Natural killer cell (primary cell): ENCODE measurements around the gene GDPD4. TPM values are rescaled to one million over a fixed set of nuclear protein-coding genes. Genes with fewer than 3 reads are reported as not detected.

ENCODE experiments used
- ATAC-seq, 3 donors: fragments of 150-1000 bp in 2 of 3; fragments of 200-7000 bp in 1 of 3; cut with Tn5 transposase; 1 replicate in 1 of 3; 2 replicates in 2 of 3; pipeline ENCODE4 v1.10.0; 2021; ENCODE audit warnings: mild to moderate bottlenecking in 2 of 3, moderate library complexity in 2 of 3
- DNase-seq, 2 donors: peaks; one replicate each; pipeline versions ENCODE4 v3.0.0 to v3.0.0-alpha.2; 2013 to 2021; ENCODE audit warnings: mixed read lengths in 1 of 2
- H3K27ac ChIP-seq: one replicate; pipeline ENCODE4 v1.5.1; 2013; ENCODE audit warnings: mild to moderate bottlenecking, low read length
- H3K27me3 ChIP-seq: one replicate; pipeline ENCODE4 v1.6.1; 2013; ENCODE audit warnings: low read length; ENCODE audit not compliant: control insufficient read depth, insufficient read depth
- H3K36me3 ChIP-seq: one replicate; pipeline ENCODE4 v1.6.1; 2013; ENCODE audit warnings: low read length; ENCODE audit not compliant: control insufficient read depth, insufficient read depth
- H3K4me1 ChIP-seq: one replicate; pipeline ENCODE4 v1.6.1; 2013; ENCODE audit warnings: low read length; ENCODE audit not compliant: control insufficient read depth, insufficient read depth
- H3K4me3 ChIP-seq: one replicate; pipeline ENCODE4 v1.5.1; 2013; ENCODE audit warnings: low read length
- H3K9me3 ChIP-seq: one replicate; pipeline ENCODE4 v1.6.1; 2013; ENCODE audit warnings: low read length; ENCODE audit not compliant: control insufficient read depth, insufficient read depth
- H3K27ac Mint-ChIP-seq, 2 donors: one replicate each; pipeline ENCODE4 v1.8.0; 2022; ENCODE audit warnings: mild to moderate bottlenecking in 2 of 2, mixed read lengths in 2 of 2, moderate library complexity in 1 of 2
- H3K27me3 Mint-ChIP-seq, 2 donors: one replicate each; pipeline ENCODE4 v1.8.0; 2022; ENCODE audit warnings: low read depth in 2 of 2, mixed read lengths in 2 of 2
- H3K36me3 Mint-ChIP-seq: one replicate; pipeline ENCODE4 v1.8.0; 2022; ENCODE audit warnings: mixed read lengths
- H3K4me1 Mint-ChIP-seq, 2 donors: one replicate each; pipeline ENCODE4 v1.8.0; 2022; ENCODE audit warnings: mixed read lengths in 2 of 2
- H3K4me3 Mint-ChIP-seq: one replicate; pipeline ENCODE4 v1.8.0; 2022; ENCODE audit warnings: mild to moderate bottlenecking, moderate library complexity, mixed read lengths
- H3K9me3 Mint-ChIP-seq, 2 donors: one replicate each; pipeline ENCODE4 v1.8.0; 2022; ENCODE audit warnings: mixed read lengths in 2 of 2
- WGBS: methylation state at CpG from one replicate; pipeline ENCODE4 v1.1.7; 2013; ENCODE audit warnings: missing lambda C conversion rate; ENCODE audit not compliant: insufficient coverage; 5-methylcytosine and 5-hydroxymethylcytosine counted together
- intact Hi-C: fragments of 100-400 bp; cut with micrococcal nuclease; formaldehyde crosslinking; loops from one replicate; pipeline ENCODE4 v1.14.2; 2022
- total RNA-seq, 4 donors: library from RNA; stranded (reverse); fragments of 120-200 nt in 1 of 4; gene quantifications; one replicate each; pipeline versions ENCODE4 v1.2.3 to v1.2.4, GENCODE V29; 2013 to 2022
- TF ChIP-seq, protein P1 (sequence below): fragments of 200-600 bp; IDR thresholded peaks from one replicate; pipeline ENCODE4 v1.8.0; 2022; ENCODE audit warnings: antibody characterized with exemption

GDPD4 gene
- total RNA-seq, 3 donors from 2014 or later (not counting 1 experiment from before 2014, with no cell fraction given), result not detected

- no peaks in the 10 kb centered on the region for H3K27me3 ChIP-seq
- DNase-seq (no peak), ATAC-seq (no peak)
- H3K4me1 ChIP-seq, result no peaks in the 10 kb centered on the region
- Mint-ChIP-seq H3K4me3 (no peak overlapping the region), H3K9me3 (no peaks in the 10 kb centered on the region), H3K36me3 (no peaks in the 10 kb centered on the region), H3K4me1 (no peaks in the 10 kb centered on the region), H3K27ac (no peak overlapping the region), H3K27me3 (no peaks in the 10 kb centered on the region)
- no peaks in the 10 kb centered on the region for H3K9me3 ChIP-seq
- no peaks in the 10 kb centered on the region for H3K36me3 ChIP-seq
- TF ChIP-seq, protein P1, sequence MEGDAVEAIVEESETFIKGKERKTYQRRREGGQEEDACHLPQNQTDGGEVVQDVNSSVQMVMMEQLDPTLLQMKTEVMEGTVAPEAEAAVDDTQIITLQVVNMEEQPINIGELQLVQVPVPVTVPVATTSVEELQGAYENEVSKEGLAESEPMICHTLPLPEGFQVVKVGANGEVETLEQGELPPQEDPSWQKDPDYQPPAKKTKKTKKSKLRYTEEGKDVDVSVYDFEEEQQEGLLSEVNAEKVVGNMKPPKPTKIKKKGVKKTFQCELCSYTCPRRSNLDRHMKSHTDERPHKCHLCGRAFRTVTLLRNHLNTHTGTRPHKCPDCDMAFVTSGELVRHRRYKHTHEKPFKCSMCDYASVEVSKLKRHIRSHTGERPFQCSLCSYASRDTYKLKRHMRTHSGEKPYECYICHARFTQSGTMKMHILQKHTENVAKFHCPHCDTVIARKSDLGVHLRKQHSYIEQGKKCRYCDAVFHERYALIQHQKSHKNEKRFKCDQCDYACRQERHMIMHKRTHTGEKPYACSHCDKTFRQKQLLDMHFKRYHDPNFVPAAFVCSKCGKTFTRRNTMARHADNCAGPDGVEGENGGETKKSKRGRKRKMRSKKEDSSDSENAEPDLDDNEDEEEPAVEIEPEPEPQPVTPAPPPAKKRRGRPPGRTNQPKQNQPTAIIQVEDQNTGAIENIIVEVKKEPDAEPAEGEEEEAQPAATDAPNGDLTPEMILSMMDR, result no peak
- 86% methylated on average over 12 of the region's 12 CpGs for WGBS
- H3K4me3 ChIP-seq, result no peak overlapping the region
- no peak overlapping the region for H3K27ac ChIP-seq
- intact Hi-C loops, result no loop called here
Observed at GRCh38 chr11:77204754-77205466, 96.6 kb downstream of the GDPD4 start.

GRCh38 chr11:77203901-77204753 lies 97.4 kb downstream of the GDPD4 start:
- no peak overlapping the region for H3K27ac Mint-ChIP-seq

DNA sequence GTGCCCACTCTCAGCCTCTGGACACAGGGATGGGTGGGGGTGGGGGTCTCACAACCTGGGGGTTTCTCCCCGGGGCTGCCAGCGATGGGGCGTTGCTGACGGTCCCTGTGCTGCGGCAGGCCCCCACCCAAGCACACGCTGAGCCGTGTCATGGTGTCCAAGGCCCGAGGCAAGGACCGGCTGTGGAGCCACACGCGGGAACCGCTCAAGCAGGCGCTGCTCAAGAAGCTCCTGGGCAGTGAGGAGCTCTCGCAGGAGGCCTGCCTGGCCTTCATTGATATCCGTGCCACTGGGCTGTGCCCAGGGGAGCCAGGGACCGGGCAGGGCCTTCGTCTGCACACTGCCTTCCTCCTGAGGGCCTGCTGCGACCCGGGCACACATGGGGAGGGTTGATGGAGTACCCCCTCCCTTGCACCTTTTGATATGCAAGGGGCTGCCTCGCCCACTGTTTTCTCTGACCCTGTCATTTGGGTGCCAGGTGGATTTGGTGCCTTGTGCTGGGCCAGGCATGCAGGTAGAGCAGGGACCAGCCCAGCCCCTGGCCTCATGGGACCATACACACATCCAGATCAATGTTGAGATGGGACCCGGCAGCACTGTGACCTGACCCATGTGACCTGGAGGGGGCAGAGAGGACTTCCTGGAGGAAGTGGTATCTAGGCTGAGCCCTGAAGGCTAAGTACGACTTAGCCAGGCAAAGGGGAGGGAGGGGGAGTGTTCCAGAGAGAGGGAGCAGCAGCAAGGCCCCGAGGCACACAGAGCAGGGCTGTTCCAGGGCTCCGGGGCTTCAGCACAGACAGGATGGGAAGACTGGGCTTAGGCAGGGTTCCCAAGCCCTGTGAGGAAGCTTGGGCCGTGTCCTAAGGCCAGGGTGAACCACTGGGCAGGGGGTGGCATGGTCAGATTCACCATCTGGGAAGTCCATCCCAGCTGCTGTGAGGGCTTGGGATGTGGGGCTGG lies 98.3 kb downstream of the GDPD4 start:
- H3K27ac Mint-ChIP-seq, result no peak overlapping the region
- no peaks in the 10 kb centered on the region for H3K9me3 Mint-ChIP-seq
- ATAC-seq (no peak), DNase-seq (no peak)
- no peaks in the 10 kb centered on the region for H3K9me3 ChIP-seq
- no peaks in the 10 kb centered on the region for H3K4me1 ChIP-seq
- H3K4me3 ChIP-seq, result no peak overlapping the region
- no peaks in the 10 kb centered on the region for H3K4me1 Mint-ChIP-seq
- no peaks in the 10 kb centered on the region for H3K36me3 ChIP-seq
- no peaks in the 10 kb centered on the region for H3K27me3 Mint-ChIP-seq
- intact Hi-C loops, result no loop called here
- no peaks in the 10 kb centered on the region for H3K36me3 Mint-ChIP-seq
- H3K27me3 ChIP-seq, result no peaks in the 10 kb centered on the region
- H3K4me3 Mint-ChIP-seq, result no peak overlapping the region
- TF ChIP-seq, protein P1, result no peak
- 87% methylated on average over 25 of the region's 25 CpGs for WGBS
- H3K27ac ChIP-seq, result no peak overlapping the region

More at GRCh38 chr11:77203901-77204753, 97.4 kb downstream of the GDPD4 start:
- Mint-ChIP-seq H3K4me1 (no peaks in the 10 kb centered on the region), H3K27me3 (no peaks in the 10 kb centered on the region), H3K36me3 (no peaks in the 10 kb centered on the region), H3K4me3 (no peak overlapping the region), H3K9me3 (no peaks in the 10 kb centered on the region)
- no peaks in the 10 kb centered on the region for H3K4me1 ChIP-seq
- no peaks in the 10 kb centered on the region for H3K9me3 ChIP-seq
- DNase-seq, result no peak
- intact Hi-C loops, result no loop called here
- H3K36me3 ChIP-seq, result no peaks in the 10 kb centered on the region
- H3K27me3 ChIP-seq, result no peaks in the 10 kb centered on the region
- no peak overlapping the region for H3K4me3 ChIP-seq
- WGBS, result 92% methylated on average over 18 of the region's 20 CpGs
- H3K27ac ChIP-seq, result no peak overlapping the region
- no peak for ATAC-seq
- TF ChIP-seq, protein P1, result no peak
